ENCODE data around the gene UNC79.

The UNC79 gene

GRCh38 chr14:93723001-93723400 is 292.3 kb downstream of the UNC79 start:
- Histone ChIP-seq H2BK15ac (ENCODE audit: low read depth, poor library complexity, severe bottlenecking) (no peak overlapping the region), H3K79me1 (replicated peaks; ENCODE audit: low read length, poor library complexity, severe bottlenecking) (no peaks in the 10 kb centered on the region), H2BK12ac (ENCODE audit: low read length in 2 of 2) (no peak overlapping the region), H2AFZ (ENCODE audit: low read depth, low read length) (no peak overlapping the region), H3K14ac (ENCODE audit: low read length in 2 of 2) (no peak overlapping the region), H3K18ac (ENCODE audit: low read depth in 1 of 2, low read length in 2 of 2) (no peak overlapping the region), H4K8ac (ENCODE audit: low read length) (no peak overlapping the region), H3K27ac (ENCODE audit: low read length, poor library complexity, severe bottlenecking) (no peak overlapping the region), H3K36me3 (ENCODE audit: control insufficient read depth in 1 of 2, insufficient read depth in 2 of 2, low read depth in 1 of 2, low read length in 2 of 2) (no peaks in the 10 kb centered on the region), H3K4me3 (ENCODE audit: insufficient read depth in 1 of 2, low read depth in 1 of 2, low read length in 2 of 2) (no peak overlapping the region), H3K4me1 (ENCODE audit: control insufficient read depth, insufficient read depth, low read depth, low read length) (no peaks in the 10 kb centered on the region), H2BK120ac (ENCODE audit: low read depth, low read length) (no peak overlapping the region), H3K4ac (ENCODE audit: low read depth in 1 of 2, low read length in 2 of 2) (no peak overlapping the region), H3K4me2 (ENCODE audit: low read length, poor library complexity, severe bottlenecking) (no peak overlapping the region), H4K91ac (ENCODE audit: low read length) (no peak overlapping the region), H3K9ac (ENCODE audit: low read length) (no peak overlapping the region), H2AK5ac (ENCODE audit: low read length, severe bottlenecking) (no peak overlapping the region), H3K23ac (ENCODE audit: low read length in 2 of 2) (no peak overlapping the region), H2BK5ac (ENCODE audit: low read depth, low read length, poor library complexity, severe bottlenecking) (no peak overlapping the region), H3K9me3 (ENCODE audit: control insufficient read depth, low read length) (no peaks in the 10 kb centered on the region), H3K27me3 (ENCODE audit: control insufficient read depth in 1 of 2, insufficient read depth in 1 of 2, low read length in 2 of 2) (peaks cover 0 to 3% of the 10 kb centered on the region in 2 experiments)
- no peak for DNase-seq
- 63% methylated on average over 4 of the region's 4 CpGs for WGBS

DNA sequence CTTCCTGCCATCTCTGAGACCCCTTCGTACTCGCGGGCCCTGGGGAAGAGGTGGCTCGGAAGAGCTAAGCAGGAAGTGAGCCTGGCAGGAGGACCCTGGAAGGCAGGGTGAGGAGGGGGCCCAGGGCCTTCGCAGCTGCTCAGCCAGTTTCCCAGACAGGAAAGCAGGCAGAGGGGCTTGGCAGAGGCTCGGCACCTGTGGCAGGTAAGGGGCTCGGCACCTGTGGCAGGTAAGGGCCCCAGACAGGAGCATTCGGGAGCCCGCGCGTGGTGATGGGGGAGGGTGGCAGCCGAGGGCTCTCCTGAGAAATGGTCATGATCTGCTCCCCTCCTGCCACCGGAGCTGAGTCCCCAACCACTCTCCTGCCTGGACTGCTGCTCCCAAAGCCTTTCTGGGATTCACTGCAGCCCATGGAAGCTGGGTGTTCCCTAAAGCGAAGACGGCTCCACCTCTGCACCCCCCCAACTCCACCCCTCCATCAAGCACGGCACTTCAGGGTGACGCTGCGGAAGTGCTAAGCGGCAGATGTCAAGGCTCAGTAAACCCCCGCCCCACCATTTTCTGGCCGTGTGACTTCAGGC is 294.4 kb downstream of the UNC79 start:
- Histone ChIP-seq H2BK12ac (ENCODE audit: low read length in 2 of 2) (no peak overlapping the region), H2AK5ac (ENCODE audit: low read length, severe bottlenecking) (no peak overlapping the region), H3K27ac (ENCODE audit: low read length, poor library complexity, severe bottlenecking) (no peak overlapping the region), H3K4ac (ENCODE audit: low read depth in 1 of 2, low read length in 2 of 2) (no peak overlapping the region), H2BK5ac (ENCODE audit: low read depth, low read length, poor library complexity, severe bottlenecking) (no peak overlapping the region), H3K4me1 (ENCODE audit: control insufficient read depth, insufficient read depth, low read depth, low read length) (no peaks in the 10 kb centered on the region), H3K9ac (ENCODE audit: low read length) (no peak overlapping the region), H3K36me3 (ENCODE audit: control insufficient read depth in 1 of 2, insufficient read depth in 2 of 2, low read depth in 1 of 2, low read length in 2 of 2) (no peaks in the 10 kb centered on the region), H3K18ac (ENCODE audit: low read depth in 1 of 2, low read length in 2 of 2) (no peak overlapping the region), H3K79me1 (replicated peaks; ENCODE audit: low read length, poor library complexity, severe bottlenecking) (no peaks in the 10 kb centered on the region), H3K14ac (ENCODE audit: low read length in 2 of 2) (no peak overlapping the region), H4K8ac (ENCODE audit: low read length) (no peak overlapping the region), H3K9me3 (ENCODE audit: control insufficient read depth, low read length) (no peaks in the 10 kb centered on the region), H3K4me3 (ENCODE audit: insufficient read depth in 1 of 2, low read depth in 1 of 2, low read length in 2 of 2) (no peak overlapping the region), H2AFZ (ENCODE audit: low read depth, low read length) (no peak overlapping the region), H3K4me2 (ENCODE audit: low read length, poor library complexity, severe bottlenecking) (no peak overlapping the region), H2BK120ac (ENCODE audit: low read depth, low read length) (no peak overlapping the region), H2BK15ac (ENCODE audit: low read depth, poor library complexity, severe bottlenecking) (no peak overlapping the region), H4K91ac (ENCODE audit: low read length) (no peak overlapping the region), H3K23ac (ENCODE audit: low read length in 2 of 2) (no peak overlapping the region), H3K27me3 (ENCODE audit: control insufficient read depth in 1 of 2, insufficient read depth in 1 of 2, low read length in 2 of 2) (peaks cover 0 to 7% of the 10 kb centered on the region in 2 experiments)
- WGBS, result 79% methylated on average over 21 of the region's 21 CpGs
- no peak for DNase-seq

GRCh38 chr14:93725993-93726392 is 295.3 kb downstream of the UNC79 start:
- WGBS, result 95% methylated on average over 9 of the region's 9 CpGs

GRCh38 chr14:93727039-93727740 is 296.5 kb downstream of the UNC79 start:
- Histone ChIP-seq H2BK120ac (ENCODE audit: low read depth, low read length) (no peak overlapping the region), H3K79me1 (replicated peaks; ENCODE audit: low read length, poor library complexity, severe bottlenecking) (no peaks in the 10 kb centered on the region), H4K8ac (ENCODE audit: low read length) (no peak overlapping the region), H4K91ac (ENCODE audit: low read length) (no peak overlapping the region), H3K9me3 (ENCODE audit: control insufficient read depth, low read length) (no peaks in the 10 kb centered on the region), H2BK5ac (ENCODE audit: low read depth, low read length, poor library complexity, severe bottlenecking) (no peak overlapping the region), H3K4me1 (ENCODE audit: control insufficient read depth, insufficient read depth, low read depth, low read length) (no peaks in the 10 kb centered on the region), H3K23ac (ENCODE audit: low read length in 2 of 2) (no peak overlapping the region), H3K14ac (ENCODE audit: low read length in 2 of 2) (no peak overlapping the region), H3K4me2 (ENCODE audit: low read length, poor library complexity, severe bottlenecking) (no peak overlapping the region), H3K27me3 (ENCODE audit: control insufficient read depth in 1 of 2, insufficient read depth in 1 of 2, low read length in 2 of 2) (peaks cover 0 to 16% of the 10 kb centered on the region in 2 experiments), H2BK12ac (ENCODE audit: low read length in 2 of 2) (no peak overlapping the region), H3K9ac (ENCODE audit: low read length) (no peak overlapping the region), H2BK15ac (ENCODE audit: low read depth, poor library complexity, severe bottlenecking) (no peak overlapping the region), H2AK5ac (ENCODE audit: low read length, severe bottlenecking) (no peak overlapping the region), H3K36me3 (ENCODE audit: control insufficient read depth in 1 of 2, insufficient read depth in 2 of 2, low read depth in 1 of 2, low read length in 2 of 2) (no peaks in the 10 kb centered on the region), H3K27ac (ENCODE audit: low read length, poor library complexity, severe bottlenecking) (no peak overlapping the region), H3K4me3 (ENCODE audit: insufficient read depth in 1 of 2, low read depth in 1 of 2, low read length in 2 of 2) (no peak overlapping the region), H2AFZ (ENCODE audit: low read depth, low read length) (no peak overlapping the region), H3K18ac (ENCODE audit: low read depth in 1 of 2, low read length in 2 of 2) (no peak overlapping the region), H3K4ac (ENCODE audit: low read depth in 1 of 2, low read length in 2 of 2) (no peak overlapping the region)
- DNase-seq, result no peak
- WGBS, result 80% methylated on average over 23 of the region's 23 CpGs

More at GRCh38 chr14:93725993-93726392, 295.3 kb downstream of the UNC79 start:
- no peak overlapping the region for H2BK120ac ChIP-seq (ENCODE audit: low read depth, low read length)
- no peak overlapping the region for H3K9ac ChIP-seq (ENCODE audit: low read length)
- no peak overlapping the region for H2BK15ac ChIP-seq (ENCODE audit: low read depth, poor library complexity, severe bottlenecking)
- no peak overlapping the region for H4K8ac ChIP-seq (ENCODE audit: low read length)
- no peak overlapping the region for H2BK5ac ChIP-seq (ENCODE audit: low read depth, low read length, poor library complexity, severe bottlenecking)
- no peak overlapping the region for H3K4me3 ChIP-seq (ENCODE audit: insufficient read depth in 1 of 2, low read depth in 1 of 2, low read length in 2 of 2)
- no peak overlapping the region for H2AK5ac ChIP-seq (ENCODE audit: low read length, severe bottlenecking)
- no peak overlapping the region for H3K23ac ChIP-seq (ENCODE audit: low read length in 2 of 2)
- H3K4me1 ChIP-seq (ENCODE audit: control insufficient read depth, insufficient read depth, low read depth, low read length), result no peaks in the 10 kb centered on the region
- no peak overlapping the region for H2BK12ac ChIP-seq (ENCODE audit: low read length in 2 of 2)
- peaks cover 0 to 11% of the 10 kb centered on the region in 2 experiments for H3K27me3 ChIP-seq (ENCODE audit: control insufficient read depth in 1 of 2, insufficient read depth in 1 of 2, low read length in 2 of 2)
- no peak overlapping the region for H3K4me2 ChIP-seq (ENCODE audit: low read length, poor library complexity, severe bottlenecking)
- no peak overlapping the region for H3K18ac ChIP-seq (ENCODE audit: low read depth in 1 of 2, low read length in 2 of 2)
- no peak for DNase-seq
- H3K14ac ChIP-seq (ENCODE audit: low read length in 2 of 2), result no peak overlapping the region
- no peak overlapping the region for H3K4ac ChIP-seq (ENCODE audit: low read depth in 1 of 2, low read length in 2 of 2)
- H2AFZ ChIP-seq (ENCODE audit: low read depth, low read length), result no peak overlapping the region
- H3K36me3 ChIP-seq (ENCODE audit: control insufficient read depth in 1 of 2, insufficient read depth in 2 of 2, low read depth in 1 of 2, low read length in 2 of 2), result no peaks in the 10 kb centered on the region
- H3K27ac ChIP-seq (ENCODE audit: low read length, poor library complexity, severe bottlenecking), result no peak overlapping the region
- H4K91ac ChIP-seq (ENCODE audit: low read length), result no peak overlapping the region
- no peaks in the 10 kb centered on the region for H3K9me3 ChIP-seq (ENCODE audit: control insufficient read depth, low read length)
- H3K79me1 ChIP-seq (replicated peaks; ENCODE audit: low read length, poor library complexity, severe bottlenecking), result no peaks in the 10 kb centered on the region

All from mesenchymal stem cell (in vitro differentiated cells and primary cell).